Esophagus squamous epithelium (tissue), 5 donors: ENCODE results near the gene MAFF. TPM values are rescaled to one million over a fixed set of nuclear protein-coding genes. Genes with fewer than 3 reads are reported as not detected.
A peak's percentile ranks its signal among the peaks of the same experiment; 100 is the strongest.

Experiments
- DNase-seq: peaks from one replicate; lab custom pipeline; 2025; lab: John Stamatoyannopoulos, UW
- H3K27ac ChIP-seq, 4 donors: fragments of 200-600 bp; sonication (generic); one replicate each; pipeline ENCODE4 v1.5.1; 2016 to 2019; ENCODE audit warnings: mild to moderate bottlenecking in 1 of 4
- H3K27me3 ChIP-seq, 4 donors: fragments of 200-600 bp; sonication (generic); 1 replicate in 3 of 4; 2 replicates in 1 of 4; pipeline versions ENCODE4 v1.5.1 to v1.6.0; 2017 to 2021; ENCODE audit warnings: antibody characterized with exemption in 1 of 4
- H3K36me3 ChIP-seq, 3 donors: fragments of 200-600 bp; sonication (generic); one replicate each; pipeline ENCODE4 v1.5.1; 2016 to 2019
- H3K4me1 ChIP-seq, 3 donors: fragments of 200-600 bp; sonication (generic); one replicate each; pipeline ENCODE4 v1.5.1; 2017 to 2019
- H3K4me3 ChIP-seq, 4 donors: fragments of 200-600 bp; sonication (generic); 1 replicate in 3 of 4; 2 replicates in 1 of 4; pipeline ENCODE4 v1.5.1; 2016 to 2019; ENCODE audit warnings: mild to moderate bottlenecking in 2 of 4, moderate library complexity in 1 of 4
- H3K9me3 ChIP-seq, 3 donors: fragments of 200-600 bp; sonication (generic); one replicate each; pipeline ENCODE4 v1.5.1; 2016 to 2019
- CTCF ChIP-seq, 6 experiments: fragments of 450-650 bp in 4 of 6; fragments of 200-600 bp in 2 of 6; sonication (generic) in 2 of 6; IDR thresholded peaks; one replicate each; pipeline ENCODE4 v1.5.1; 2016 to 2019; ENCODE audit warnings: antibody characterized with exemption in 6 of 6, mild to moderate bottlenecking in 4 of 6, moderate library complexity in 4 of 6
- POLR2A ChIP-seq, 4 donors: fragments of 450-650 bp; IDR thresholded peaks; one replicate each; pipeline ENCODE4 v1.6.1; 2017; ENCODE audit warnings: antibody characterized with exemption in 4 of 4, mild to moderate bottlenecking in 4 of 4, moderate library complexity in 3 of 4
- WGBS, 2 donors: methylation state at CpG; one replicate each; pipeline ENCODE4 v1.1.5; 2018; 5-methylcytosine and 5-hydroxymethylcytosine counted together
- intact Hi-C: fragments of 100-400 bp; cut with DNase I; formaldehyde crosslinking; loops from one replicate; pipeline ENCODE4 v1.15.0; 2022
- total RNA-seq, 4 donors: library from RNA; depleted of rRNA; stranded (reverse); fragments of >200 nt; gene quantifications; one replicate each; pipeline ENCODE4 v1.1.0, GENCODE V29; 2016
- donor health status: DM: yes; HTN: yes; CAD: no.

Gene MAFF
- total RNA-seq, 4 donors from 2014 or later, result 19.4 to 51.6 (median 40.5) TPM

GRCh38 chr22:38222797-38223119, 21.0 kb downstream of the MAFF start:
- 36 to 50% methylated on average over 2 to 7 of the region's 8 CpGs for whole genome bisulfite sequencing, 2 donors
- DNase-seq, result no peak
- Histone ChIP-seq H3K27me3 (no peaks in the 10 kb centered on the region), H3K9me3 (no peaks in the 10 kb centered on the region), H3K4me3 (no peak overlapping the region), H3K36me3 (peaks cover 5 to 72% (median 11%) of the 10 kb centered on the region in 3 donors), H3K4me1 (peaks cover 31 to 58% (median 42%) of the 10 kb centered on the region in 3 donors), H3K27ac (peak overlapping the region in 2 of 4 donors; percentile 59 to 74)
- intact Hi-C loops, result loop anchor here (10.0 kb wide), 1 partner anchor 118 kb away; no protein-coding TSS in a partner anchor
- TF ChIP-seq POLR2A (IDR thresholded peaks at IDR 0.05), result no peak
- no peak for TF ChIP-seq CTCF (IDR thresholded peaks at IDR 0.05)

GRCh38 chr22:38223289-38223960, 21.6 kb downstream of the MAFF start:
- Histone ChIP-seq H3K4me3 (no peak overlapping the region), H3K27ac (peak overlapping the region in 2 of 4 donors; percentile 59 to 74)
- DNase-seq, result no peak

GRCh38 chr22:38226853-38227649, 25.3 kb downstream of the MAFF start:
- Histone ChIP-seq H3K27ac (peak overlapping the region in 2 of 4 donors; percentile 87 to 90), H3K27me3 (no peaks in the 10 kb centered on the region), H3K36me3 (peaks cover 5 to 83% (median 14%) of the 10 kb centered on the region in 3 donors), H3K9me3 (no peaks in the 10 kb centered on the region), H3K4me1 (peaks cover 29 to 57% (median 39%) of the 10 kb centered on the region in 3 donors), H3K4me3 (no peak overlapping the region)
- WGBS, 2 donors, result 92 to 93% methylated on average over 19 to 24 of the region's 25 CpGs
- no peak for DNase-seq
- TF ChIP-seq CTCF (IDR thresholded peaks at IDR 0.05) (no peak), POLR2A (IDR thresholded peaks at IDR 0.05) (no peak)
- intact Hi-C loops, result loop anchor here (10.0 kb wide), 1 partner anchor 122 kb away; no protein-coding TSS in a partner anchor

More at GRCh38 chr22:38223289-38223960, 21.6 kb downstream of the MAFF start:
- H3K4me1 ChIP-seq, result peaks cover 32 to 58% (median 42%) of the 10 kb centered on the region in 3 donors
- H3K36me3 ChIP-seq, result peaks cover 5 to 79% (median 11%) of the 10 kb centered on the region in 3 donors
- TF ChIP-seq CTCF (IDR thresholded peaks at IDR 0.05) (peak in 1 of 6 experiments; percentile 23), POLR2A (IDR thresholded peaks at IDR 0.05) (no peak)
- no peaks in the 10 kb centered on the region for H3K27me3 ChIP-seq
- intact Hi-C loops, result loop anchor here (10.0 kb wide), 1 partner anchor 119 kb away; no protein-coding TSS in a partner anchor
- H3K9me3 ChIP-seq, result no peaks in the 10 kb centered on the region
- WGBS, 2 donors, result 65 to 71% methylated on average over 5 to 6 of the region's 12 CpGs

GRCh38 chr22:38228326-38228872, 26.6 kb downstream of the MAFF start:
- Histone ChIP-seq H3K27ac (peak overlapping the region; percentile 87 to 93 (median 89)), H3K36me3 (peaks cover 5 to 83% (median 14%) of the 10 kb centered on the region in 3 donors), H3K9me3 (no peaks in the 10 kb centered on the region), H3K27me3 (no peaks in the 10 kb centered on the region), H3K4me1 (peaks cover 24 to 51% (median 27%) of the 10 kb centered on the region in 3 donors), H3K4me3 (no peak overlapping the region)
- no peak for TF ChIP-seq CTCF (IDR thresholded peaks at IDR 0.05)
- TF ChIP-seq POLR2A (IDR thresholded peaks at IDR 0.05), result no peak
- DNase-seq, result no peak
- intact Hi-C loops, result loop anchor here (10.0 kb wide), 1 partner anchor 124 kb away; no protein-coding TSS in a partner anchor
- 6 to 20% methylated on average over 1 to 2 of the region's 3 CpGs for WGBS, 2 donors
